CD14-positive monocyte (primary cell): ENCODE data around the gene OGDHL. TPM values are rescaled to one million over a fixed set of nuclear protein-coding genes. Genes with fewer than 3 reads are reported as not detected.
A peak's percentile ranks its signal among the peaks of the same experiment; 100 is the strongest.
"Not testable (repeated sequence)": the region's sequence is repeated elsewhere in the genome, so short reads cannot be mapped to it uniquely, and the experiment has no call there.

Experiments used
- DNase-seq, 3 donors: peaks; one replicate each; pipeline ENCODE4 v3.0.0-alpha.2; 2011 to 2022
- H2AFZ ChIP-seq: 2 replicates; pipeline ENCODE4 v1.6.0; 2012; ENCODE audit warnings: mild to moderate bottlenecking, low read depth, low read length, inconsistent platforms; ENCODE audit not compliant: insufficient read depth, poor library complexity, severe bottlenecking
- H3K27ac ChIP-seq, 2 donors: 1 replicate in 1 of 2; 2 replicates in 1 of 2; pipeline ENCODE4 v1.5.1; 2012 to 2013; ENCODE audit warnings: low read length in 2 of 2, control low read depth in 1 of 2, inconsistent platforms in 1 of 2, low read depth in 1 of 2, mild to moderate bottlenecking in 1 of 2
- H3K27me3 ChIP-seq, 2 donors: one replicate each; pipeline versions ENCODE4 v1.6.0 to v1.6.1; 2011 to 2013; ENCODE audit warnings: low read length in 2 of 2; ENCODE audit not compliant: control insufficient read depth in 2 of 2, insufficient read depth in 2 of 2
- H3K36me3 ChIP-seq, 2 donors: replicated peaks in 1 of 2; 1 replicate in 1 of 2; 2 replicates in 1 of 2; pipeline versions ENCODE4 v1.5.1 to v1.6.1; 2012 to 2013; ENCODE audit warnings: low read length in 2 of 2, control low read depth in 1 of 2, inconsistent platforms in 1 of 2, mild to moderate bottlenecking in 1 of 2; ENCODE audit not compliant: insufficient read depth in 2 of 2, control insufficient read depth in 1 of 2
- H3K4me1 ChIP-seq, 2 donors: 1 replicate in 1 of 2; 2 replicates in 1 of 2; pipeline versions ENCODE4 v1.5.1 to v1.6.1; 2012 to 2013; ENCODE audit warnings: low read length in 2 of 2, control low read depth in 1 of 2, inconsistent platforms in 1 of 2, mild to moderate bottlenecking in 1 of 2, moderate library complexity in 1 of 2; ENCODE audit not compliant: insufficient read depth in 2 of 2, control insufficient read depth in 1 of 2
- H3K4me2 ChIP-seq: replicated peaks from 2 replicates; pipeline ENCODE3; 2012; ENCODE audit warnings: low read length, moderate library complexity, mild to moderate bottlenecking; ENCODE audit not compliant: poor library complexity, severe bottlenecking; ENCODE audit errors: extremely low read depth
- H3K4me3 ChIP-seq, 3 experiments: fragments of 200-600 bp in 1 of 3; sonication (generic) in 1 of 3; replicated peaks in 1 of 3; 1 replicate in 2 of 3; 2 replicates in 1 of 3; pipeline ENCODE4 v1.5.1; 2011 to 2013; ENCODE audit warnings: low read length in 3 of 3, mild to moderate bottlenecking in 3 of 3, control low read depth in 2 of 3, low read depth in 2 of 3, inconsistent platforms in 1 of 3, moderate library complexity in 1 of 3
- H3K79me2 ChIP-seq: 2 replicates; pipeline ENCODE4 v1.6.0; 2012; ENCODE audit warnings: mild to moderate bottlenecking, control low read depth, inconsistent platforms, low read length, moderate library complexity; ENCODE audit not compliant: insufficient read depth
- H3K9ac ChIP-seq: 2 replicates; pipeline ENCODE4 v1.6.0; 2017; ENCODE audit warnings: low read length, mild to moderate bottlenecking; ENCODE audit not compliant: insufficient read depth, poor library complexity, severe bottlenecking
- H3K9me3 ChIP-seq, 2 donors: replicated peaks in 1 of 2; 1 replicate in 1 of 2; 2 replicates in 1 of 2; pipeline versions ENCODE4 v1.5.1 to v1.6.1; 2012 to 2013; ENCODE audit warnings: low read length in 2 of 2, control low read depth in 1 of 2; ENCODE audit not compliant: control insufficient read depth in 1 of 2, insufficient read depth in 1 of 2
- H4K20me1 ChIP-seq: 2 replicates; pipeline ENCODE4 v1.6.0; 2012; ENCODE audit warnings: mild to moderate bottlenecking, low read length, control low read depth, moderate library complexity; ENCODE audit not compliant: insufficient read depth
- H3K27ac Mint-ChIP-seq, 7 donors: one replicate each; pipeline ENCODE4 v1.8.0; 2020; ENCODE audit warnings: mild to moderate bottlenecking in 7 of 7, mixed read lengths in 7 of 7, moderate library complexity in 6 of 7, inconsistent platforms in 2 of 7
- H3K27me3 Mint-ChIP-seq, 3 donors: one replicate each; pipeline ENCODE4 v1.8.0; 2021 to 2022; ENCODE audit warnings: low read depth in 3 of 3, mild to moderate bottlenecking in 3 of 3, mixed read lengths in 3 of 3, moderate library complexity in 3 of 3, inconsistent platforms in 1 of 3
- H3K36me3 Mint-ChIP-seq, 2 donors: one replicate each; pipeline ENCODE4 v1.8.0; 2020; ENCODE audit warnings: mixed read lengths in 2 of 2, inconsistent platforms in 1 of 2, mild to moderate bottlenecking in 1 of 2
- H3K4me1 Mint-ChIP-seq: one replicate; pipeline ENCODE4 v1.8.0; 2020; ENCODE audit warnings: mild to moderate bottlenecking, mixed read lengths
- H3K4me3 Mint-ChIP-seq, 2 donors: one replicate each; pipeline ENCODE4 v1.8.0; 2020; ENCODE audit warnings: mild to moderate bottlenecking in 2 of 2, mixed read lengths in 2 of 2, moderate library complexity in 1 of 2
- H3K9me3 Mint-ChIP-seq, 7 donors: one replicate each; pipeline ENCODE4 v1.8.0; 2020 to 2022; ENCODE audit warnings: mixed read lengths in 7 of 7, mild to moderate bottlenecking in 6 of 7, moderate library complexity in 6 of 7, inconsistent platforms in 2 of 7
- WGBS: methylation state at CpG from one replicate; pipeline ENCODE4 v1.1.5; 2013; ENCODE audit warnings: missing lambda C conversion rate; ENCODE audit not compliant: insufficient coverage; 5-methylcytosine and 5-hydroxymethylcytosine counted together
- intact Hi-C, 2 donors: fragments of 100-400 bp; cut with micrococcal nuclease; formaldehyde crosslinking; loops; one replicate each; pipeline versions ENCODE4 v1.15.0 to v1.15.1; 2023
- polyA plus RNA-seq, 3 donors: library from polyadenylated mRNA; depleted of rRNA in 1 of 3; unstranded in 2 of 3; stranded (reverse) in 1 of 3; fragments of 300-500 nt in 2 of 3; fragments of >200 nt in 1 of 3; fragmentation: Illumina TruSeq in 2 of 3; gene quantifications; 1 replicate in 2 of 3; 2 replicates in 1 of 3; pipeline ENCODE4 v1.2.3, GENCODE V29; 2012 to 2021
- TF ChIP-seq, protein P1 (sequence below): fragments of 200-600 bp; IDR thresholded peaks from one replicate; pipeline ENCODE4 v1.8.0; 2022; ENCODE audit warnings: antibody characterized with exemption, mild to moderate bottlenecking

Gene OGDHL
- polyA plus RNA-seq, 3 donors, result not detected

DNA sequence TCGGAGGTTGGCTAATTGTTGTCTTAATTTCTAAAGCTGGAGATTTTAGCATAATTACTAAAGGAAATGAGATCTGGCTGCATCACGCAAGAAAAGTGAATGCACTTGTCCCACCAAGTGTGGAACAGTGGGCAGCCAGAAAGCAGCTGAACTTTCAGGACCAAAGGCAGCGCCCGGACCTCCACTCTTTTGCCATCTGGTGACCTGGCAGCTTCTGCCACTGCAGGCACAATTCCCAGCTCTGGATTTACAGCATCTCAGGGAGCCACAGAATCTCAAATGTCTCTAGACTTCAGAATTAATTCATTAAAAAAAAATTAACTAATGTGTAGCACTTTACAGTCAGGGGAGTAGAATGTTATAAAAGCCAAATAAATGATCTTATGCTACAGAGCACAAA lies 14.7 kb upstream of the OGDHL start:
- TF ChIP-seq, protein P1, sequence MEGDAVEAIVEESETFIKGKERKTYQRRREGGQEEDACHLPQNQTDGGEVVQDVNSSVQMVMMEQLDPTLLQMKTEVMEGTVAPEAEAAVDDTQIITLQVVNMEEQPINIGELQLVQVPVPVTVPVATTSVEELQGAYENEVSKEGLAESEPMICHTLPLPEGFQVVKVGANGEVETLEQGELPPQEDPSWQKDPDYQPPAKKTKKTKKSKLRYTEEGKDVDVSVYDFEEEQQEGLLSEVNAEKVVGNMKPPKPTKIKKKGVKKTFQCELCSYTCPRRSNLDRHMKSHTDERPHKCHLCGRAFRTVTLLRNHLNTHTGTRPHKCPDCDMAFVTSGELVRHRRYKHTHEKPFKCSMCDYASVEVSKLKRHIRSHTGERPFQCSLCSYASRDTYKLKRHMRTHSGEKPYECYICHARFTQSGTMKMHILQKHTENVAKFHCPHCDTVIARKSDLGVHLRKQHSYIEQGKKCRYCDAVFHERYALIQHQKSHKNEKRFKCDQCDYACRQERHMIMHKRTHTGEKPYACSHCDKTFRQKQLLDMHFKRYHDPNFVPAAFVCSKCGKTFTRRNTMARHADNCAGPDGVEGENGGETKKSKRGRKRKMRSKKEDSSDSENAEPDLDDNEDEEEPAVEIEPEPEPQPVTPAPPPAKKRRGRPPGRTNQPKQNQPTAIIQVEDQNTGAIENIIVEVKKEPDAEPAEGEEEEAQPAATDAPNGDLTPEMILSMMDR, result no peak
- H3K27ac Mint-ChIP-seq, result no peak overlapping the region

DNA sequence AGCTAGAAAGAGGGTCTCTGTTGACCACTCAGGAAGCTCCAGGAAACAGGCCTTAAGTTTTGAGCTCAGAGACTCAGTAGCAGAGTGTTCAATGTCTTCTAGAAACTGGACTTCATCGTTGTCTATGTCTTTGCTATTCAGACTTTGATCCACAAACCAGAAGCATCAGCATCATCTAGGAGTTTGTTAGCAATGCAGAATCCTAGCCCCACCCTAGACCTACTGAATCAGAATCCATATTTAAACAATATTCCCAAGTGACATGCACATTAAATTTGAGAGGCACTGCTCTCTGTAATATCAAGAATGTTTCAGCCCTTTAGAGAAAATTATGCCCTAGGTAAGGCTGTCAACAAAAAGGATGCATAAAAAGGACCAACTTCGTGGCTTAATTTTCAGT lies 12.9 kb upstream of the OGDHL start:
- 100% methylated on average over 1 of the region's 2 CpGs for WGBS
- no peaks in the 10 kb centered on the region for H3K36me3 Mint-ChIP-seq
- intact Hi-C loops, result no loop called here
- no peak overlapping the region for H3K9ac ChIP-seq
- H4K20me1 ChIP-seq, result no peaks in the 10 kb centered on the region
- no peaks in the 10 kb centered on the region for H3K79me2 ChIP-seq
- H3K4me1 ChIP-seq, result no peaks in the 10 kb centered on the region
- H3K27me3 Mint-ChIP-seq, result peaks cover 16 to 30% (median 20%) of the 10 kb centered on the region in 3 donors
- no peak overlapping the region for H3K4me2 ChIP-seq
- no peak for DNase-seq
- peaks cover 6 to 13% of the 10 kb centered on the region in 2 donors for H3K27me3 ChIP-seq
- no peak overlapping the region for H3K4me3 ChIP-seq
- TF ChIP-seq, protein P1, result no peak
- H2AFZ ChIP-seq, result no peak overlapping the region
- peaks cover 0 to 10% (median 3%) of the 10 kb centered on the region in 7 donors for H3K9me3 Mint-ChIP-seq
- no peaks in the 10 kb centered on the region for H3K9me3 ChIP-seq
- H3K27ac ChIP-seq, result no peak overlapping the region
- H3K4me3 Mint-ChIP-seq, result no peak overlapping the region
- H3K4me1 Mint-ChIP-seq, result peaks cover 4% of the 10 kb centered on the region
- H3K27ac Mint-ChIP-seq, result no peak overlapping the region
- no peaks in the 10 kb centered on the region for H3K36me3 ChIP-seq

More for the DNA sequence above, 14.7 kb upstream of the OGDHL start:
- intact Hi-C loops, result no loop called here
- Mint-ChIP-seq H3K4me3 (no peak overlapping the region), H3K36me3 (no peaks in the 10 kb centered on the region), H3K4me1 (peaks cover 4% of the 10 kb centered on the region), H3K27me3 (peaks cover 10 to 14% (median 12%) of the 10 kb centered on the region in 3 donors), H3K9me3 (peaks cover 0 to 11% (median 0%) of the 10 kb centered on the region in 7 donors)
- no peaks in the 10 kb centered on the region for H4K20me1 ChIP-seq
- no peak overlapping the region for H3K4me2 ChIP-seq
- WGBS, result 85% methylated on average over 3 of the region's 4 CpGs
- no peaks in the 10 kb centered on the region for H3K79me2 ChIP-seq
- H3K4me3 ChIP-seq, result no peak overlapping the region
- no peak for DNase-seq
- H3K36me3 ChIP-seq, result no peaks in the 10 kb centered on the region
- no peaks in the 10 kb centered on the region for H3K9me3 ChIP-seq
- peaks cover 0 to 4% of the 10 kb centered on the region in 2 donors for H3K27me3 ChIP-seq
- no peaks in the 10 kb centered on the region for H3K4me1 ChIP-seq
- no peak overlapping the region for H3K9ac ChIP-seq
- no peak overlapping the region for H3K27ac ChIP-seq
- no peak overlapping the region for H2AFZ ChIP-seq

- H3K36me3 Mint-ChIP-seq, H4K20me1 ChIP-seq, H3K4me1 ChIP-seq, H3K4me2 ChIP-seq, H2AFZ ChIP-seq, H3K36me3 ChIP-seq, intact Hi-C loops, DNase-seq, H3K79me2 ChIP-seq, H3K27ac ChIP-seq, H3K4me3 ChIP-seq, H3K9ac ChIP-seq, H3K4me1 Mint-ChIP-seq, H3K27ac Mint-ChIP-seq: not testable (repeated sequence)
- H3K9me3 ChIP-seq, result peaks cover 5 to 11% of the 10 kb centered on the region in 2 donors
- H3K4me3 Mint-ChIP-seq, result peak overlapping the region in 1 of 2 donors; percentile 5
- WGBS, result 56% methylated on average over 5 of the region's 5 CpGs
- peaks cover 17 to 32% of the 10 kb centered on the region in 2 donors for H3K27me3 ChIP-seq
- H3K9me3 Mint-ChIP-seq, result peaks cover 0 to 15% (median 9%) of the 10 kb centered on the region in 7 donors
- H3K27me3 Mint-ChIP-seq, result peaks cover 33 to 50% (median 38%) of the 10 kb centered on the region in 3 donors
Observed at GRCh38 chr10:49772944-49773343, 10.8 kb upstream of the OGDHL start.
